CMK (cell line): Measurements from ENCODE around the gene PWWP2B.

ENCODE experiments used
- DNase-seq: peaks from one replicate; pipeline ENCODE4 v3.0.0-alpha.2; 2010; ENCODE audit warnings: low read depth

Gene PWWP2B

GRCh38 chr10:132394936-132395703, 1.9 kb upstream of the PWWP2B start:
- no peak for DNase-seq

GRCh38 chr10:132395704-132396493, 1.1 kb upstream of the PWWP2B start:
- no peak for DNase-seq

- no peak for DNase-seq
Measured at GRCh38 chr10:132396494-132397035, 435 bp upstream of the PWWP2B start.

GRCh38 chr10:132397671-132398565, 918 bp downstream of the PWWP2B start:
- no peak for DNase-seq

- no peak for DNase-seq
Measured at GRCh38 chr10:132398566-132398991, 1.6 kb downstream of the PWWP2B start.

GRCh38 chr10:132399117-132400035, 2.4 kb downstream of the PWWP2B start:
- no peak for DNase-seq

- no peak for DNase-seq
Measured at GRCh38 chr10:132400041-132400546, 3.1 kb downstream of the PWWP2B start.

- DNase-seq: no peak
Measured at GRCh38 chr10:132400547-132401151, 3.6 kb downstream of the PWWP2B start.

GRCh38 chr10:132401401-132402118, 4.6 kb downstream of the PWWP2B start:
- DNase-seq: no peak

GRCh38 chr10:132402781-132403241, 5.8 kb downstream of the PWWP2B start:
- no peak for DNase-seq

GRCh38 chr10:132403511-132404168, 6.6 kb downstream of the PWWP2B start:
- DNase-seq: no peak

GRCh38 chr10:132404169-132404880, 7.3 kb downstream of the PWWP2B start:
- DNase-seq: no peak

GRCh38 chr10:132404911-132405462, 8.0 kb downstream of the PWWP2B start:
- no peak for DNase-seq

- no peak for DNase-seq
Measured at GRCh38 chr10:132405463-132405991, 8.5 kb downstream of the PWWP2B start.

- no peak for DNase-seq
Measured at GRCh38 chr10:132406181-132406580, 9.2 kb downstream of the PWWP2B start.

- no peak for DNase-seq
Measured at GRCh38 chr10:132406750-132407149, 9.8 kb downstream of the PWWP2B start.

- DNase-seq: no peak
Measured at GRCh38 chr10:132407243-132407746, 10.3 kb downstream of the PWWP2B start.
